Measurements from ENCODE around the gene HAUS6.
"Not testable (repeated sequence)": the region's sequence is repeated elsewhere in the genome, so short reads cannot be mapped to it uniquely, and the experiment has no call there.

Gene HAUS6

GRCh38 chr9:19113964-19114679, 11.4 kb upstream of the HAUS6 start:
- no peak overlapping the region for H3K4me3 ChIP-seq (ENCODE audit: low read depth, low read length)
- no peak for DNase-seq (ENCODE audit: low read depth, low spot score)
- no peak for TF ChIP-seq CTCF (IDR thresholded peaks at IDR 0.05; ENCODE audit: insufficient read depth, low read length, missing control alignments)
- CTCF ChIA-PET = interaction anchor here (0.9 to 1.8 kb wide), 5 partner anchors 14 to 350 kb away, joined by 3 to 4 read pairs (median 4); no protein-coding TSS in a partner anchor
- POLR2A ChIA-PET = no interaction called here

- POLR2A ChIA-PET; H3K4me3 ChIP-seq (ENCODE audit: low read depth, low read length); DNase-seq (ENCODE audit: low read depth, low spot score): not testable (repeated sequence)
- CTCF ChIA-PET = interaction anchor here (0.9 to 1.8 kb wide), 5 partner anchors 13 to 109 kb away, joined by 3 to 4 read pairs (median 4); no protein-coding TSS in a partner anchor
Measured at GRCh38 chr9:19113064-19113611, 10.4 kb upstream of the HAUS6 start.

- no peak for DNase-seq (ENCODE audit: low read depth, low spot score)
- CTCF ChIA-PET = interaction anchor here (0.7 kb wide), 1 partner anchor 105 kb away, joined by 3 read pairs; no protein-coding TSS in a partner anchor
- H3K4me3 ChIP-seq (ENCODE audit: low read depth, low read length) = no peak overlapping the region
- POLR2A ChIA-PET = no interaction called here
- TF ChIP-seq CTCF (IDR thresholded peaks at IDR 0.05; ENCODE audit: insufficient read depth, low read length, missing control alignments) = no peak
Measured at GRCh38 chr9:19108038-19108437, 5.3 kb upstream of the HAUS6 start.

- CTCF ChIA-PET = interaction anchor here (1.1 to 3.8 kb wide), 3 partner anchors 12 to 70 kb away, joined by 4 to 11 read pairs (median 9); no protein-coding TSS in a partner anchor
- DNase-seq (ENCODE audit: low read depth, low spot score) = no peak
- H3K4me3 ChIP-seq (ENCODE audit: low read depth, low read length) = no peak overlapping the region
- TF ChIP-seq CTCF (IDR thresholded peaks at IDR 0.05; ENCODE audit: insufficient read depth, low read length, missing control alignments) = no peak
- POLR2A ChIA-PET = no interaction called here
Measured at GRCh38 chr9:19104515-19105282, 2.0 kb upstream of the HAUS6 start.

- no peak for TF ChIP-seq CTCF (IDR thresholded peaks at IDR 0.05; ENCODE audit: insufficient read depth, low read length, missing control alignments)
- H3K4me3 ChIP-seq (ENCODE audit: low read depth, low read length) = peak overlapping the region; percentile 80
- ChIA-PET POLR2A (interaction anchor here (1.4 kb wide), 1 partner anchor 72 kb away, joined by 3 read pairs; no protein-coding TSS in a partner anchor), CTCF (interaction anchor here (0.9 to 1.7 kb wide), 2 partner anchors 21 to 72 kb away, joined by 3 to 9 read pairs; no protein-coding TSS in a partner anchor)
- DNase-seq (ENCODE audit: low read depth, low spot score) = no peak
Measured at GRCh38 chr9:19102181-19102630, 498 bp downstream of the HAUS6 start.

- ChIA-PET CTCF (interaction anchor here (0.7 to 1.7 kb wide), 2 partner anchors 15 to 73 kb away, joined by 3 to 9 read pairs; no protein-coding TSS in a partner anchor), POLR2A (interaction anchor here (1.4 kb wide), 1 partner anchor 73 kb away, joined by 3 read pairs; no protein-coding TSS in a partner anchor)
- DNase-seq (ENCODE audit: low read depth, low spot score) = no peak
- no peak overlapping the region; the same call in none of the 2 replicates for H3K4me3 ChIP-seq (ENCODE audit: low read depth, low read length)
- no peak for TF ChIP-seq CTCF (IDR thresholded peaks at IDR 0.05; ENCODE audit: insufficient read depth, low read length, missing control alignments)
Measured at GRCh38 chr9:19101203-19101602, 1.5 kb downstream of the HAUS6 start.

GRCh38 chr9:19097431-19097830, 5.3 kb downstream of the HAUS6 start:
- DNase-seq (ENCODE audit: low read depth, low spot score); POLR2A ChIA-PET: not testable (repeated sequence)
- CTCF ChIA-PET = interaction anchor here (1.2 to 1.7 kb wide), 3 partner anchors 76 to 367 kb away, joined by 5 to 7 read pairs (median 5); no protein-coding TSS in a partner anchor

More at GRCh38 chr9:19097431-19097830, 5.3 kb downstream of the HAUS6 start:
- not testable (repeated sequence) for H3K4me3 ChIP-seq (ENCODE audit: low read depth, low read length)

Data from AG04449 (cell line).